Lower leg skin (tissue), 3 donors: ENCODE data around the gene IL17D.

Experiments used
- POLR2A ChIP-seq, 2 donors: fragments of 450-650 bp; IDR thresholded peaks; one replicate each; pipeline ENCODE4 v1.6.1; 2016 to 2017; ENCODE audit warnings: antibody characterized with exemption in 2 of 2, mild to moderate bottlenecking in 1 of 2, moderate library complexity in 1 of 2
- TF ChIP-seq, protein P1 (sequence below), 3 donors: fragments of 450-650 bp; IDR thresholded peaks; one replicate each; pipeline ENCODE4 v1.5.1; 2016; ENCODE audit warnings: antibody characterized with exemption in 3 of 3, mild to moderate bottlenecking in 3 of 3, moderate library complexity in 2 of 3

DNA sequence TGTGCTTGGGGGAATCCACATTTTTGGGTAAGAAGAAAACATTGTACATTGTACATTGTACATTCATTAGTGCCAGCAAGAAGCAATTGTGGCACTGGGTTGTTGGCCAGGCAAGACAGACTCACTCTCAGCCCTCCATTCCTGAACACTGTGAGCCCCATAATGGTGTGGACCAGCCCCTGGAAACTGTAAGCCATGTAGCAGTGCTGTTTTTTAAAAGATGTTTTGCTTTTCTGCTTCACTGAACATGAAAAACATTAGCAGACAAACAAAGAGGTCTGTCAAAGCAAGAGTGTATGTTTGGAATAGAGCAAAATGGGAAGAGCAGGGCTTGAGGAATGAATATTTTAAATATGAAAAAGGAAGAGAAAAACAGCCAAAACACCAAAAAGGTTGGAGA lies 39.1 kb upstream of the IL17D start:
- no peak for TF ChIP-seq POLR2A (IDR thresholded peaks at IDR 0.05)
- TF ChIP-seq, protein P1, sequence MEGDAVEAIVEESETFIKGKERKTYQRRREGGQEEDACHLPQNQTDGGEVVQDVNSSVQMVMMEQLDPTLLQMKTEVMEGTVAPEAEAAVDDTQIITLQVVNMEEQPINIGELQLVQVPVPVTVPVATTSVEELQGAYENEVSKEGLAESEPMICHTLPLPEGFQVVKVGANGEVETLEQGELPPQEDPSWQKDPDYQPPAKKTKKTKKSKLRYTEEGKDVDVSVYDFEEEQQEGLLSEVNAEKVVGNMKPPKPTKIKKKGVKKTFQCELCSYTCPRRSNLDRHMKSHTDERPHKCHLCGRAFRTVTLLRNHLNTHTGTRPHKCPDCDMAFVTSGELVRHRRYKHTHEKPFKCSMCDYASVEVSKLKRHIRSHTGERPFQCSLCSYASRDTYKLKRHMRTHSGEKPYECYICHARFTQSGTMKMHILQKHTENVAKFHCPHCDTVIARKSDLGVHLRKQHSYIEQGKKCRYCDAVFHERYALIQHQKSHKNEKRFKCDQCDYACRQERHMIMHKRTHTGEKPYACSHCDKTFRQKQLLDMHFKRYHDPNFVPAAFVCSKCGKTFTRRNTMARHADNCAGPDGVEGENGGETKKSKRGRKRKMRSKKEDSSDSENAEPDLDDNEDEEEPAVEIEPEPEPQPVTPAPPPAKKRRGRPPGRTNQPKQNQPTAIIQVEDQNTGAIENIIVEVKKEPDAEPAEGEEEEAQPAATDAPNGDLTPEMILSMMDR (IDR thresholded peaks at IDR 0.05) = no peak
